ENCODE measurements around the gene S1PR3.

DNA sequence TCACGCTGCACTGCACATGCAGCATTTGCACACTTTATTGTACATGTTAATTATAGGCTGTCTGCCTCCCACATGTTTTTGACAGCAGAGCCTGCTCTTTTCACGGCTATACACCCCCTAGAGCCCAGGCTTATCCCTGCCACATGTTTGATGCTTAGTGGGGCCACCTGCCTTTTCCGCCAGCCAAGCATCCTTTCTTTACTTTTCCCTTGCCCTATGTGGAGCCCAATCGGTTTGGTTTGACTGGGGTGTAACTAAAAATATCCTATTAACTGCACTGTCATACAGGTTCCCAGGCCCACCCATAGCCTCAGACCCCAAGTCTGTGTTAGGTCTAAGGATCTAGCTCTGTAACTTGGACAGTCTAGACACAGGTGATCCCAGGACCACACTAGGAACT is 18.9 kb upstream of the S1PR3 start:
- TF ChIP-seq, protein P1, sequence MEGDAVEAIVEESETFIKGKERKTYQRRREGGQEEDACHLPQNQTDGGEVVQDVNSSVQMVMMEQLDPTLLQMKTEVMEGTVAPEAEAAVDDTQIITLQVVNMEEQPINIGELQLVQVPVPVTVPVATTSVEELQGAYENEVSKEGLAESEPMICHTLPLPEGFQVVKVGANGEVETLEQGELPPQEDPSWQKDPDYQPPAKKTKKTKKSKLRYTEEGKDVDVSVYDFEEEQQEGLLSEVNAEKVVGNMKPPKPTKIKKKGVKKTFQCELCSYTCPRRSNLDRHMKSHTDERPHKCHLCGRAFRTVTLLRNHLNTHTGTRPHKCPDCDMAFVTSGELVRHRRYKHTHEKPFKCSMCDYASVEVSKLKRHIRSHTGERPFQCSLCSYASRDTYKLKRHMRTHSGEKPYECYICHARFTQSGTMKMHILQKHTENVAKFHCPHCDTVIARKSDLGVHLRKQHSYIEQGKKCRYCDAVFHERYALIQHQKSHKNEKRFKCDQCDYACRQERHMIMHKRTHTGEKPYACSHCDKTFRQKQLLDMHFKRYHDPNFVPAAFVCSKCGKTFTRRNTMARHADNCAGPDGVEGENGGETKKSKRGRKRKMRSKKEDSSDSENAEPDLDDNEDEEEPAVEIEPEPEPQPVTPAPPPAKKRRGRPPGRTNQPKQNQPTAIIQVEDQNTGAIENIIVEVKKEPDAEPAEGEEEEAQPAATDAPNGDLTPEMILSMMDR (IDR thresholded peaks at IDR 0.05) = no peak
- no peak for TF ChIP-seq POLR2A (IDR thresholded peaks at IDR 0.05)
